HG02623 (cell line): ENCODE data around the gene CYP2S1.
"Not testable (repeated sequence)": the region's sequence is repeated elsewhere in the genome, so short reads cannot be mapped to it uniquely, and the experiment has no call there.

Source experiments
- ATAC-seq: cut with Tn5 transposase; IDR thresholded peaks from one replicate; pipeline ENCODE4 v1.9.1; 2021; ENCODE audit warnings: moderate library complexity; ENCODE audit not compliant: unreplicated experiment

CYP2S1 gene

GRCh38 chr19:41224632-41225031, 31.6 kb downstream of the CYP2S1 start:
- no peak for ATAC-seq

GRCh38 chr19:41225238-41226052, 32.4 kb downstream of the CYP2S1 start:
- ATAC-seq = no peak

- no peak for ATAC-seq
Measured at GRCh38 chr19:41226053-41226873, 33.2 kb downstream of the CYP2S1 start.

- ATAC-seq = no peak
Measured at GRCh38 chr19:41226874-41227390, 33.9 kb downstream of the CYP2S1 start.

- no peak for ATAC-seq
Measured at GRCh38 chr19:41228486-41228885, 35.5 kb downstream of the CYP2S1 start.

DNA sequence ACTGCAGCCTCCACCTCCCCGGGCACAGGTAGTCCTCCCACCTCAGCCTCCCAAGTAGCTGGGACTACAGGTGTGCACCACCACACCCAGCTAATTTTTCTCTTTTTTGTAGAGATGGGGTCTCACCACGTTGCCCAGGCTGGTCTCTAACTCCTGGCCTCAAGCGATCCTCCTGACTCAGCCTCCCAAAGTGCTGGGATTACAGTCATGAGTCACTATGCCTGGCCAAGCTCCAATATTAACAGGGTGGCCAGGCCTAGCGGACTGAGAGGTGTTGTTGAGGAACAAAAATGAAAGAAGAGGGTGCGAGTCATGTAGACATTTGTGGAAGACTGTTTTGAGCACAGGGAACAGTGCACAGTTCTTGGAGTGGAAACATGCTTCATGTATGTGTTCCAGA, 36.3 kb downstream of the CYP2S1 start:
- not testable (repeated sequence) for ATAC-seq

DNA sequence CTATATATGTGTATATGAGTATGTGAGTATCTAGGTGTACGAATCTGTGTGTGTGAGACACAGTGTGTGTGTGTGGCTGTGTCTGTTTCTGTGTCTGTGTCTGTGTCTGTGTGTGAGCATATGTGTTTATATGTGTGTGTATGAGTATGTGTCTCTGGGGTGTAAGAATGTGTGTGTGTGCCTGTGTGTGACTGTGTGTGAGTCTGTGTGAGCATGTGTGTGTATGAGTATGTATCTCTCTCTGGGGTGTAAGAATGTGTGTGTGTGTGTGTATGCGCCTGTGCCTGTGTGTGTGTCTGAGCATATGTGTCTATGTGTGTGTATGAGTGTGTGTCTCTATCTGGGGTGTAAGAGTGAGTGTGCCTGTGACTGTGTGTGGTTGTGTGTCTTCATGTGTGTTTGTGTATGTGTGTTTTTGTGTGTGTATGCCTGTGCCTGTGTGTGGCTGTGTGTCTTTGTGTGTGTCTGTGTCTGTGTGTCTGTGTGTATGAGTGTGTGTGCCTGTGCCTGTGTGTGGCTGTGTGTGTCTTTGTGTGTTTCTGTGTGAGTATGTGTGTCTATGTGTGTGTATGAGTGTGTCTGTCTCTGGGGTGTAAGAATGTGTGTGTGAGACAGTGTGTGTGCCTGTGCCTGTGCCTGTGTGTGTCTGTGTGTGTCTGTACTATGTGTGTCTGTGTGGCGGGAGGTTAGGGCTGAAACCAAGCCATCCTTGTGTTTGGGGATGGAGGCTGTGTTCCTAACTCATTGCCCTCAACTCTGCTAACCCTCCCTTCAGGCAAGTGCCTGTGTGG, 37.2 kb downstream of the CYP2S1 start:
- no peak for ATAC-seq

- ATAC-seq = no peak
Measured at GRCh38 chr19:41232686-41233085, 39.7 kb downstream of the CYP2S1 start.

DNA sequence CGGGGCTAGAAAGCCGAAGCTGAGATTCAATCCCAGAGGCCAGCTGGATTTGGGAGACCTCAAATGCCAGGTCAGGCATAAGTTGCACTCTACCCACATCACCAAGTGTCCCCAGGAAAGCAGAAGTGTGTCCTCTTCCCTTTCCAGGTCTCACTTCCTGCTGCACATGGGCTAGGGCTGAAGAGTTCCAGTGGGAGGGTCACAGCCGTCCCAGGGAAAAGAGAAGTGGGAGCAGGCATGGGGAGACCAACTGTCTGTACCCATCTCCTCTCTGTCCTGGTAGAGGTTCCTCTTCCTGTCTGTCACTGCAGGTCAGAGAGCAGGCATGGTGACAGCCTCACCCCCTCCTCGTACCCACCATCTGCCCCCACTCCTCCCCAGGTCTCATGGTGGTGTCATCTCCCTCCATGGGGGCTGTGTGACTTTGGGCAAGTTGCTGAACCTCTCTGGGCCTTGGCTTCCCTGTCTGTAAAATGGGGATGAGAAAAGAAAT, 40.8 kb downstream of the CYP2S1 start:
- no peak for ATAC-seq

- no peak for ATAC-seq
Measured at GRCh38 chr19:41234512-41235168, 41.6 kb downstream of the CYP2S1 start.

DNA sequence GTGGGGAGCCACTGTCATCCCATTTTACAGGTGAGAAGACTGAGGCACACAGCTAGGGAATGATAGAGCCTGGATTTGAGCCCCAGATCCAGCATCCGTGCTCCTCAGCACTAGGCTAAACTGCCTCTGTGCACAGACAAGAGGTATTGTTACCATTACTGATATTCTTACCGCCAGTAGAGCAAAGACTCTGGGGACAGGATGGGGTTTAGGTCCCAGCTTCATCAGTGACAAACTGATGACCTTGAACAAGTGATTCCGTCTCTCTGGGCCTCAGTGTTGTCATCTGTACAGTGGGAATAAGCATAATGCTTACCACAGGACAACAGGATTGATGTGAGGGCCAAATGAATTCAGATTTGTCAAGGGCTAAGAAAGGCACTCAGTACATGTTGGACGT, 42.5 kb downstream of the CYP2S1 start:
- no peak for ATAC-seq

GRCh38 chr19:41238244-41238643, 45.2 kb downstream of the CYP2S1 start:
- ATAC-seq = no peak

DNA sequence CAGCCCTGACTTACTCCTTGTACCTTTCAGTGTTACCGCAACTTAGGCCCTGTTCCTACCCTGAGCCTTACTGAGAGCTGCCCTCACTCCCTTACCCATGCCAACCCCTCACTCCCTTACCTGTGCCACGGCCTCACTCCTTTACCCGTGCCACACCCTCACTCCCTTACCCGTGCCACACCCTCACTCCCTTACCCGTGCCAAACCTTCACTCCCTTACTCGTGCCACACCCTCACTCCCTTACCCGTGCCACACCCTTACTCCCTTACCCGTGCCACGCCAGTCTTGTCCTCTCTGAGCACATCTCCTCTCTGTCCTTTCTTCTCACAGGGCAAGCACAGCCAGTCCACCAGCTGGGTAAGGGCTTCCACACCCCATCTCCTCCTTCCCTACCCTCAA, 46.3 kb downstream of the CYP2S1 start:
- ATAC-seq = no peak

DNA sequence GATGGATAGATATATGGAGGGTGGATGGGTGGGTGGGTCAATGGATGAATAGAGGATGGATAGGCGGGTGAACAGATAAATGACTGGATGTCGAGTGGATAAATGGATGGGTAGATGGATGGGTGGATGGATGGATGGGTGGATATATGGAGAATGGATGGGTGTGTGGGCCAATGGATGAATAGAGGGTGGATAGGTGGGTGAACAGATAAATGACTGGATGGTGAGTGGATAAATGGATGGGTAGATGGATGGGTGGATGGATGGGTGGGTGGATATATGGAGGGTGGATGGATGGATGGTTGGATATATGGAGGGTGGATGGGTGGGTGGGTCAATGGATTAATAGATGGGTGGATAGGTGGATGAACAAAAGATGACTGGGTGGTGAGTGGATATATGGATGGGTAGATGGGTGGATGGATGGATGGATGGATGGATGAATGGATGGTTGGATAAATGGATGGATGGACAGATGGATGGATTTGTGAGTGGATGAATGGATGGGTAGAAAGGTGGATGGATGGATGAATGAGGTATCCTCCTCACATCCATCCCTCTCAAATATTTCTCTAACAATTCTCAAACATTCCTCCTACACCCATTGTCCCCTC, 47.0 kb downstream of the CYP2S1 start:
- no peak for ATAC-seq

GRCh38 chr19:41241859-41242258, 48.8 kb downstream of the CYP2S1 start:
- no peak for ATAC-seq

GRCh38 chr19:41244117-41244516, 51.1 kb downstream of the CYP2S1 start:
- no peak for ATAC-seq

DNA sequence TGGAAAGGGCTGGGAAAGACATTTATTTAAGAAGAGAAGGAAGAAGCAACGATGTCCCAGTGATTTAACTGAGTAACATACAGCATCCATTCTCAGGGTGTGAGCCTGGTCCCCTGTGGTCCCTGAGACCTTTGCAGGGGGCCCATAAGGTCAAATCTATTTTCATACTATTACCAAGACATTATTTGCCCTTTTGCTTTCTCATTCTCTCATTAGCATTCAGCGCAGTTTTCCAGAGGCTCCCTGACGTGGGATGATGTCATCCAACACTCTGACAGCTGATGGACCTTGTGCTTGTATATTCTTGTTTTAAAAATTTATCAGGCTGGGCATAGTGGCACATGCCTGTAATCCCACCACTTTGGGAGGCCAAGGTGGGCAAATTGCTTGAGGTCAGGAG, 52.8 kb downstream of the CYP2S1 start:
- no peak for ATAC-seq

- no peak for ATAC-seq
Measured at GRCh38 chr19:41248895-41249294, 55.9 kb downstream of the CYP2S1 start.

GRCh38 chr19:41249707-41250423, 56.8 kb downstream of the CYP2S1 start:
- ATAC-seq = no peak
